ENCODE results near the gene SEMA5B.
A peak's percentile ranks its signal among the peaks of the same experiment; 100 is the strongest.

SEMA5B gene

GRCh38 chr3:122893282-122893681, 134.3 kb downstream of the SEMA5B start:
- DNase-seq (ENCODE audit: low spot score), result peak; percentile 80

GRCh38 chr3:122892118-122892960, 135.2 kb downstream of the SEMA5B start:
- DNase-seq (ENCODE audit: low spot score), result no peak

- DNase-seq (ENCODE audit: low spot score), result no peak
Observed at GRCh38 chr3:122890720-122891220, 136.8 kb downstream of the SEMA5B start.

- DNase-seq (ENCODE audit: low spot score), result no peak
Observed at GRCh38 chr3:122890077-122890719, 137.4 kb downstream of the SEMA5B start.

GRCh38 chr3:122886946-122887345, 140.6 kb downstream of the SEMA5B start:
- DNase-seq (ENCODE audit: low spot score), result no peak

- no peak for DNase-seq (ENCODE audit: low spot score)
Observed at GRCh38 chr3:122886251-122886650, 141.3 kb downstream of the SEMA5B start.

- no peak for DNase-seq (ENCODE audit: low spot score)
Observed at GRCh38 chr3:122882361-122882947, 145.1 kb downstream of the SEMA5B start.

GRCh38 chr3:122880624-122881023, 146.9 kb downstream of the SEMA5B start:
- DNase-seq (ENCODE audit: low spot score), result no peak

- no peak for DNase-seq (ENCODE audit: low spot score)
Observed at GRCh38 chr3:122880173-122880572, 147.4 kb downstream of the SEMA5B start.

- no peak for DNase-seq (ENCODE audit: low spot score)
Observed at GRCh38 chr3:122875547-122876127, 151.9 kb downstream of the SEMA5B start.

GRCh38 chr3:122873741-122874515, 153.6 kb downstream of the SEMA5B start:
- DNase-seq (ENCODE audit: low spot score), result no peak

- no peak for DNase-seq (ENCODE audit: low spot score)
Observed at GRCh38 chr3:122868322-122868721, 159.2 kb downstream of the SEMA5B start.

- DNase-seq (ENCODE audit: low spot score), result no peak
Observed at GRCh38 chr3:122864498-122864897, 163.1 kb downstream of the SEMA5B start.

GRCh38 chr3:122862381-122862780, 165.2 kb downstream of the SEMA5B start:
- DNase-seq (ENCODE audit: low spot score), result no peak

Measured in SW480 (cell line).